Muscle of leg (tissue), 11 donors: ENCODE data around the gene BIRC7. TPM values are rescaled to one million over a fixed set of nuclear protein-coding genes. Genes with fewer than 3 reads are reported as not detected.

Experiments used
- DNase-seq: peaks from one replicate; pipeline ENCODE4 v3.0.0; 2013
- H3K27ac ChIP-seq: one replicate; pipeline ENCODE4 v1.5.1; 2013; ENCODE audit warnings: mild to moderate bottlenecking, low read length, control low read depth
- H3K27me3 ChIP-seq: one replicate; pipeline ENCODE4 v1.6.1; 2013; ENCODE audit warnings: low read length; ENCODE audit not compliant: control insufficient read depth, insufficient read depth
- H3K36me3 ChIP-seq: one replicate; pipeline ENCODE4 v1.6.1; 2013; ENCODE audit warnings: low read length; ENCODE audit not compliant: control insufficient read depth, insufficient read depth
- H3K4me1 ChIP-seq: one replicate; pipeline ENCODE4 v1.6.1; 2013; ENCODE audit warnings: low read length; ENCODE audit not compliant: control insufficient read depth, insufficient read depth
- H3K4me3 ChIP-seq: one replicate; pipeline ENCODE4 v1.5.1; 2013; ENCODE audit warnings: low read length, control low read depth
- H3K9me3 ChIP-seq: replicated peaks from 2 replicates; pipeline ENCODE4 v1.6.1; 2013; ENCODE audit warnings: low read depth, low read length; ENCODE audit not compliant: control insufficient read depth
- WGBS: methylation state at CpG from one replicate; pipeline ENCODE4 v1.1.5; 2013; ENCODE audit warnings: missing lambda C conversion rate; ENCODE audit not compliant: insufficient coverage; 5-methylcytosine and 5-hydroxymethylcytosine counted together
- polyA plus RNA-seq, 8 donors: library from polyadenylated mRNA; unstranded; fragments of 120-200 nt; gene quantifications; one replicate each; pipeline versions ENCODE4 v1.2.1 to v1.2.3, GENCODE V29; 2013; ENCODE audit warnings: inconsistent platforms in 1 of 8, low replicate concordance in 1 of 8; ENCODE audit not compliant: insufficient read length in 8 of 8, insufficient read depth in 1 of 8
- total RNA-seq: library from RNA; stranded (reverse); fragments of 120-200 nt; gene quantifications from one replicate; pipeline ENCODE4 v1.2.4, GENCODE V29; 2013

The BIRC7 gene
- total and polyA plus RNA-seq, 9 donors = 0.13 to 0.61 (median 0.22) TPM; not detected in 4

DNA sequence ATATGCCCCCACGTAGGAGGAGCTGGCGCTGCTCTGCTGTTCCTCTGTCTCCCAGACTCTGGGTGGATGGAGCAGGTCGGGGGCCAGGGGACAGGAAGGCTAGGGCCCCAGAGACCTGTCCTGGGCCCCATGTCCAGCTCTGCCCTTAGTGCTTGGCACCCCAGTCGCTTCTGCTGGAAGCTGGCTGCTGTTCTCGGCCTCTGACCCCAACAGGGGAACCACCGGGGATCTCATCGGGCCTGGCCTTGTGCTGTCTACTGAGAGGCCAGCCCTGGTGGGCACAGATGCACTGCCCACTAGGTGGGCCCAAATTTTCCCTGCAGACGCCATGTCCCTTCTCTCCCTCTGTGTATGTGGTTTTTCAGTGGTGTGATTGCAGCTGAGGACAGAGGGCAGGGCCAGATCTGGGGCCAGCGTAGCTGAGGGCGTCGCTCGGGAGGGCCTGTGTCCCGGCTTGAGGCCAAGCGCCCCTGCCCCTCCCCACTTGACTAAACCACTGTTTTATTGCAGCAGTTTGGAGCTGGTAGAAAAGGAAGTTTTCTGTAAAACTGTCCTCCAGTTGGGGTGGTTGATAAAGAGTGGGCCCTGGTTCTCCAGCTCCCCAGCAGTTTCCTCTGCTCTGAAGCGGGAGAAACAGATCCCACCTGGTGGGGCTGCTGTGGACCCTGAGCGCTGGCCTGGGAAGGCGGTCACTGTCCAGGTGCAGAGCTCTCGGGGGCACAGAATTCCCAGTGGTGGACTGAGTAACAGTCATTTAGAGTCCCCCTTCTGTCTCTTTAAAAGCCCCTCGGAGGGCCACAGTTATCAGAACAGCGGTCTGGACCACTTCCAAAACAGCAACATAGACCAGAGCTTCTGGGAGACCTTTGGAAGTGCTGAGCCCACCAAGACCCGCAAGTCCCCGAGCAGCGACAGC, 51.3 kb downstream of the BIRC7 start:
- WGBS = 75% methylated on average over 14 of the region's 23 CpGs
- Histone ChIP-seq H3K27ac (no peak overlapping the region), H3K36me3 (peaks cover 72% of the 10 kb centered on the region), H3K27me3 (no peaks in the 10 kb centered on the region), H3K4me3 (no peak overlapping the region), H3K4me1 (peaks cover 16% of the 10 kb centered on the region), H3K9me3 (no peaks in the 10 kb centered on the region)
- no peak for DNase-seq

DNA sequence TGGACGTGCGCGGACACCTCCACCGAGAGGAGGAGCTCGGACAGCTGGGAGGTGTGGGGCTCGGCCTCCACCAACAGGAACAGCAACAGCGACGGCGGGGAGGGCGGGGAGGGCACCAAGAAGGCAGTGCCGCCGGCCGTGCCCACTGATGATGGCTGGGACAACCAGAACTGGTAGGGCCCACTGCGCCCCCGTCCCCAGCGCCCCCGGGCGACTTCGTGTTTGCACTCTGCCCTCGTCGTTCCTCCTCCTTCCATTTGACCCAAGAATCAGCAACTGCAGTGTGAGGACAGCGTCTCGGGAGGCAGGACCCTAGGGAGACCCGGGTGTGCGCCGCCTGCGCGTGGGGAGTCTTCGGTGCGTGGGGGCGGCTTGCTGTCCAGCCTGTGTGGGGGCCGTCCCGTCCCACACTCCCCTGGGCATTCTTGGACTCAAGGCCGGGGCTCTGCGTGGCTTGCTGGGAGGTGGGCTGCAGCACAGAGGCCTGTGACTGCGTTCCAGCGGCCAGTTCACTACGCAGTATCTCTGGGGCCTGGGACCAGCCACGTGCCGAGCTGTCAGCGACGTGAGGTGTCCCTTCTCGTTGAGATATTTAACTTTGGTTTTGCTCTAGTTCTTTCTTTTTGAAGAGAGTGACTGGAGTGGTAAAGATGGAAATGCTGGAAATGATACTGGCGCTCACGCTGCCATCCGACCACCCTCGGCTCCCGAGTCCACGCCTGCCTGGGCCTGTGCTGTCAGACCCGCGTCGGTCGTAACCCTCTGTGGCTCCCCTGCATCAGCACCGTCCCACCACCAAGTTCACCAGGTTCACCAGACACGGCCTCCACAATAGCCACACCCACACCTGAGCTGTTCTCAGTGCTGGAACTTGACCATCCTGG, 52.2 kb downstream of the BIRC7 start:
- H3K4me1 ChIP-seq = peaks cover 22% of the 10 kb centered on the region
- no peak for DNase-seq
- H3K9me3 ChIP-seq = no peaks in the 10 kb centered on the region
- H3K36me3 ChIP-seq = peaks cover 66% of the 10 kb centered on the region
- no peak overlapping the region for H3K4me3 ChIP-seq
- WGBS = 82% methylated on average over 55 of the region's 55 CpGs
- no peaks in the 10 kb centered on the region for H3K27me3 ChIP-seq
- no peak overlapping the region for H3K27ac ChIP-seq

DNA sequence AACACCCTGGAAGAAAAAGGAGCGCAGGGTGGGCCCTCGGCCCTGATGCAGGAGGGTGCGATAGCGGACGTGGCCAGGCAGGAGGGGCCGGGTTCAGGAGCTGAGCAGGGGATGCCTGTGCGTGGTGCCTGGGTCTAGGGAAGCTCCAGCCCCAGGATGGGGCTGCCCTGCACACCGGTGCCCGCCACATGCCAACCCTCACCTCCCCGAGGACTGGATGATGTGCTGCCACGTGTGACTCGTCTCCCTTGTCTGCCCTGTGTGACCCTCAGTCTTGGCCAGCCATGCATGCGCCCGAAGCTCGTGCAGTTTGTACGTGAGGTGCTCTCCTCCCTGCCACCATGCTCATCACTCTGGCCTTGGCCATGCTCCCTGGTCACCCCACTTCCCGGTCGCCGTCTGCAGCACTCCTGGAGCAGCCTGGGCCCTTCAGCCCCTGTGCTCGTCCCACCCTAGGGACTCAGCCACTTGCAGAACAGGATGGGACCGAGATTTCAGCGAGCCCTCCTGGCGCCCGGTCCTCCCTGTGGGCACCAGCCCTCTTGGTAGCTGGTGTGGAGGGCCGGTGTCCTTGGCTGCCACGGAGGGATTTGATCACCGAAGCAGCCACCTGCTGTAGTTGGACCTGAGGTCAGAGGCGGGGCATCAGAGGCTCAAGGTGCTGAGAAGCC, 53.0 kb downstream of the BIRC7 start:
- H3K27ac ChIP-seq = no peak overlapping the region
- DNase-seq = no peak
- WGBS = 87% methylated on average over 28 of the region's 28 CpGs
- peaks cover 58% of the 10 kb centered on the region for H3K36me3 ChIP-seq
- no peak overlapping the region for H3K4me3 ChIP-seq
- no peaks in the 10 kb centered on the region for H3K9me3 ChIP-seq
- peaks cover 28% of the 10 kb centered on the region for H3K4me1 ChIP-seq
- H3K27me3 ChIP-seq = peaks cover 3% of the 10 kb centered on the region

DNA sequence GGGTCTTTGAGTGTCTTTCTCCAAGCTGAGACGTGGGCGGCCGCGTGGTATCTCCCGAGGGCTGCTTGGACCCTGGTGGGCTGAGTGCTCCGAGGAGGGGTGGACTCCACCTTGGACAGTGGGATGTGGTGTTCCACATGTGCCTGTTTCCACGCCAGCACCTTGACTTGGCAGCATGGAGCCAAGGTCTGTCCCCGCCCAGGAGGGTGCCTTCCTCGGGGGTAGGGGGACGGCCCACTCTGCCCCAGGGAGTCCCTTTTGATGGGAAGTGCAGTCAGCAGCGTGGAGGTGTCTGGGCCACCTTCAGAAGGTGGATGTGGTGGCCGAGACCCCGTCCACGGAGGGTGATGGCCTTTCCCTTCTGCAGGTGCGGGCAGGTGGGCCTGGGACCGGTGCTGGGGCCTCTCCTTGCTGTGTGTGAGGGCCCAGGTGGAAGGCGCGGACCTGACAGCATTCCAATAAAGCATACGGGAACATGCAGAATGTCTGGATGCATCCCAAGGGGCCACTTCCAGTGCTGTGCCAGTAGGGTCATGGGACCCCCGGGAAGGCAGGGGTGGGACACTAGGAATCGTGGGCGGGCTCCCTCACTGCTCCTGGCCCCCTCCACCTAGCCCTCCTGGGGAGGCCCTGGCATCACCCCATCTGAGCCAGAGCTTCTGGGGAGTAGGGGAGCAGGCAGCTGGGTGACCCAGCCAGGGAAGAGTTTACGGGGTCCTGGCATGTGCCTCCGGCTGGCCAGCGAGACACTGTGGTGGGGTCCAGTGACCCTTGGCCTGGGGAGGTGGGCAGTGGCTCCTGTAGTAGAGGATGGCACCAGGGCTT, 53.8 kb downstream of the BIRC7 start:
- WGBS = 84% methylated on average over 23 of the region's 25 CpGs
- Histone ChIP-seq H3K9me3 (no peaks in the 10 kb centered on the region), H3K27ac (no peak overlapping the region), H3K36me3 (peaks cover 52% of the 10 kb centered on the region), H3K4me3 (no peak overlapping the region), H3K27me3 (peaks cover 8% of the 10 kb centered on the region), H3K4me1 (peaks cover 32% of the 10 kb centered on the region)
- no peak for DNase-seq

Other genes starting within 250 kb of the BIRC7 start
- not detected for gene BHLHE23, start 228.9 kb upstream of the BIRC7 start, total RNA-seq
- not detected for gene BHLHE23, start 228.9 kb upstream of the BIRC7 start, polyA plus RNA-seq
- 16.8 TPM for gene YTHDF1, start 19.8 kb upstream of the BIRC7 start, total RNA-seq
- gene YTHDF1, start 19.8 kb upstream of the BIRC7 start, polyA plus RNA-seq = 10 to 100 TPM; 27.6 to 34.7 (median 28.6) TPM
- 28.5 TPM for gene NKAIN4, start 18.6 kb downstream of the BIRC7 start, total RNA-seq
- 10 to 100 TPM; 28.9 to 58.0 (median 38.9) TPM for gene NKAIN4, start 18.6 kb downstream of the BIRC7 start, polyA plus RNA-seq
- 62.6 TPM for gene ARFGAP1, start 36.9 kb downstream of the BIRC7 start, total RNA-seq
- 100 to 1,000 TPM in 1 of 8 donors, 10 to 100 TPM in 7; 74.8 to 103 (median 87.0) TPM for gene ARFGAP1, start 36.9 kb downstream of the BIRC7 start, polyA plus RNA-seq
- 4.6 TPM for gene COL20A1, start 57.3 kb downstream of the BIRC7 start, total RNA-seq
- 10 to 100 TPM in 3 of 8 donors, 1 to 10 TPM in 5; 6.7 to 15.2 (median 9.6) TPM for gene COL20A1, start 57.3 kb downstream of the BIRC7 start, polyA plus RNA-seq
- 0.71 TPM for gene CHRNA4, start 125.4 kb downstream of the BIRC7 start, total RNA-seq
- gene CHRNA4, start 125.4 kb downstream of the BIRC7 start, polyA plus RNA-seq = 1 to 10 TPM in 2 of 8 donors, under 1 TPM in 6; 0.44 to 2.3 (median 0.78) TPM
- gene KCNQ2, start 236.8 kb downstream of the BIRC7 start, total RNA-seq = 2.9 TPM
- 10 to 100 TPM in 2 of 8 donors, 1 to 10 TPM in 6; 2.9 to 11.5 (median 7.1) TPM for gene KCNQ2, start 236.8 kb downstream of the BIRC7 start, polyA plus RNA-seq